HG02798 (cell line): ENCODE results near the gene KCNQ2.
"Not testable (repeated sequence)": the region's sequence is repeated elsewhere in the genome, so short reads cannot be mapped to it uniquely, and the experiment has no call there.

Experiments
- ATAC-seq: cut with Tn5 transposase; IDR thresholded peaks from one replicate; pipeline ENCODE4 v1.9.1; 2021; ENCODE audit warnings: mild to moderate bottlenecking; ENCODE audit not compliant: unreplicated experiment, poor library complexity

Gene KCNQ2

DNA sequence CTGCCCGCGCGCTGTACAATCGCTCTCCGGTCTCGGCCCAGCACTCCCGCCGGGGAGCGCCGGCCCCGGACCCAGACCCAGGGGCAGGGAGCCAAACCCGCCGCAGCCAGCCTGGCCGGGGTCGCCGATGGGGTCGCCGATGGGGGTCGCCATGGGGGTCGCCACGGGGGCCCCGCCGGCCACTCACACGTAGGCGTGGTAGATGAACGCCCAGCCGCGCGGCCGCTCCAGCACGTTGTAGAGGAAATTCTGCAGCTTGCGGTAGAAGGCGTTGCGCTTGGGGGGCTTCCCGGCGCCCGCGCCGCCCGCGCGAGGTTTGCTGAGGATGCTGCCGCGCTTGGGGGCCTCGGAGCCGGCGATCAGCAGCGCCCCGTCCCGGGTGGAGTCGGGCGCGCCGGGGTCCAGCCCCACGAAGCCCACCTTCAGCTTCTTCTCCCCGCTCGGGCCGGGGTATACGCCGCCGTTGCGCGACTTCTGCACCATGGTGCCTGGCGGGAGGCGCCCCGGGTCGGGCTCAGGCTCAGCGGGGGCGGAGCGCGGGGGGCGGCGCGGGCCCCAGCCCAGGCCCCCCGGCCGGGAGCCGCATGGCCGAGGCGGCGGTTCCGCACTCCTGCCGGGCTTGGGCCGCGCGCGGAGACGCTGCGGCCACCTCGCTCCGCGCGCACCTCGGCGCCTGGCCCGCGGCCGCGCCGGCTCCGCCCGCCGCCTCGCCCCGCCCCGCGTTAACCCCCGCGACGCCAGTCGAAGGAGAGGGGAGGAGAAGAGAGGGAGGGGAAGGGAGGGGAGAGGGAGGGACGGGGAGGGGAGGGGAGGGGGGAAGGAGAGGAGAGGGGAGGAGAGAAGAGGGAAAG, at the start of gene KCNQ2:
Gene KCNQ2 (minus strand): TSS at position 675 of the 851 bp plus-strand sequence. CDS start 192 bp downstream, at position 483.
- ATAC-seq, result no peak

- no peak for ATAC-seq
These were observed 49.1 kb upstream of the KCNQ2 start for GRCh38 chr20:63521602-63522001.

GRCh38 chr20:63520934-63521601, 48.6 kb upstream of the KCNQ2 start:
- ATAC-seq, result peak; percentile 41

- ATAC-seq, result peak; percentile 87
These were observed 48.1 kb upstream of the KCNQ2 start, which contains the start of gene PPDPF for GRCh38 chr20:63520504-63520933. Gene PPDPF, plus strand, starts transcription at chr20:63520765. Its CDS starts 544 bp downstream, at chr20:63521309.

- ATAC-seq, result peak; percentile 34
These were observed 47.4 kb upstream of the KCNQ2 start for GRCh38 chr20:63519668-63520503.

- no peak for ATAC-seq
These were observed 46.7 kb upstream of the KCNQ2 start for GRCh38 chr20:63518946-63519667.

DNA sequence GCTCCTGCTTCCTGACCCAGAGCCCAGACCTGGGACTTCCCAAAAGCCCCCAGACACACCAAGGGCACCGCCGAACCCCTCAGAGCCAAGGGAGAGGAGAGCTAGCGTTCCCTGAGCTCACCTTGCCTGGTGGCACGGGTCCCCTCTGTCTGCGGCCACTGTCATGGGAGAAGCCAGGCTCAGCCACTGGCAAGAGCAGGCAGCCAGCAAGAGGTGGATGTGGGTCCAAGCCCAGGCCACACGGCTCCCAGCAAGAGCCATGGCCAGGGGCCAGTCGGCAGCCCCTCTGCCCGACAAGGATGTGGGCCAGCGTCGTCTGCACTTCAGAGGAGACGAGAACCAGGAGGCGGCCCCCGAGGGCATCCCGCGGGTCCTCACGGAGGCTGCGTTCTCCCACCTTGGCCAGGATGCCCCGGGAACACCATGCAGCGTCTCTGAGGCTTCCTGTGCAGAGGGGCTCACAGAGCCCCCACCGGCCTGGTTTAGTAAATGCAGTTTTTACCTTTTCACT, 46.0 kb upstream of the KCNQ2 start:
- no peak for ATAC-seq

- ATAC-seq, result no peak
These were observed 45.2 kb upstream of the KCNQ2 start for GRCh38 chr20:63517376-63518309.

DNA sequence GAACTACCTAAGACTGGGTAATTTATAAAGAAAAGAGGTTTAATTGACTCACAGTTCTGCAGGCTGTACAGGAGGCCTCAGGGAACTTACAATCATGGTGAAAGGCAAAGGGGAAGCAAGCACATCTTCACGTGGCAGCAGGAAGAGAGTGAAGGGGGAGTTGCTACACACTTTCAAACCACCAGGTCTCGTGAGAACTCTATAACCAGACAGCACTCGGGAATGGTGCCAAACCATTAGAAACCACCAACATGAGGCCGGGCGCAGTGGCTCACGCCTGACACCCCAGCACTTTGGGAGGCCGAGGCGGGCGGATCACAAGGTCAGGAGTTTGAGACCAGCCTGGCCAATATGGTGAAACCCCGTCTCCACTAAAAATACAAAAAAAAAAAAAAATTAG, 42.1 kb upstream of the KCNQ2 start:
- not testable (repeated sequence) for ATAC-seq

DNA sequence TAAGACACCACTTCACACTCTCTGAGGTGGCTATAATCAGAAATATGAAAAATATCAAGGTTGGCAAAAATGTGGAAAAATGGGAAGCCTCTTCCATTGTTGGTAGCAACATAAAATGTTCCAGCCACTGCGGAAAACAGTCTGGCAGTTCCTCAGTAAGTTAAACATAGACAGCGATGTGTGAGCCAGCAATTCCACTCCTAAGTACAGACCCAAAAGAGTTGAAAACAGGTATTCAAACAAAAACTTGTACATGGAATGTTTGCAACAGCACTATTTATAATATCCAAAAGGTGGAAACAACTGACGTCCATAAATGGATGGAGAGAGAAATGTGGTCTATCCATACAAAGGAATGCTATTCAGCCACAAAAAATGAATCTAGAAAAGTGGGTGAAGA, 40.8 kb upstream of the KCNQ2 start:
- no peak for ATAC-seq

DNA sequence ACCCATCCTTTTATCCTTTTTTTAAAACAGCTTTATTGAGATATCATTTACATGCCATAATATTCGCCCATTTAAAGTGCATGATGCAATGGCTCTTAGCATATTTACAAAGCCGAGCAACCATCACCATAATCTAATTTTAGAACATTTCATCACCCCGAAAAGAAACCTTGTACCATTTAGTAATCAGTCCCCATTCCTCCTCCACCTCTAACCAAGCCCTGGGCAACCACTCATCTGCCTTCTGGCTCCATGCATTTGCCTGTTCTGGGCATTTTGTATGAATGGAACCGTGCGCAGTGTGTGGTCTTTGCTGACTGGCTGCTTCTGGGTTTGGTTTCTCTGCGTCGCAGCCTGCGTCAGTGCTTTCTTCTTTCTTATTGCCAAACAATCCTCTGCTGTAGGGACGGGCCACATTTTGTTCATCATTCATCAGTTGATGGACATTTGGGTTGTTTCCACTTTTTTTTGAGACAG, 36.7 kb upstream of the KCNQ2 start:
- no peak for ATAC-seq

DNA sequence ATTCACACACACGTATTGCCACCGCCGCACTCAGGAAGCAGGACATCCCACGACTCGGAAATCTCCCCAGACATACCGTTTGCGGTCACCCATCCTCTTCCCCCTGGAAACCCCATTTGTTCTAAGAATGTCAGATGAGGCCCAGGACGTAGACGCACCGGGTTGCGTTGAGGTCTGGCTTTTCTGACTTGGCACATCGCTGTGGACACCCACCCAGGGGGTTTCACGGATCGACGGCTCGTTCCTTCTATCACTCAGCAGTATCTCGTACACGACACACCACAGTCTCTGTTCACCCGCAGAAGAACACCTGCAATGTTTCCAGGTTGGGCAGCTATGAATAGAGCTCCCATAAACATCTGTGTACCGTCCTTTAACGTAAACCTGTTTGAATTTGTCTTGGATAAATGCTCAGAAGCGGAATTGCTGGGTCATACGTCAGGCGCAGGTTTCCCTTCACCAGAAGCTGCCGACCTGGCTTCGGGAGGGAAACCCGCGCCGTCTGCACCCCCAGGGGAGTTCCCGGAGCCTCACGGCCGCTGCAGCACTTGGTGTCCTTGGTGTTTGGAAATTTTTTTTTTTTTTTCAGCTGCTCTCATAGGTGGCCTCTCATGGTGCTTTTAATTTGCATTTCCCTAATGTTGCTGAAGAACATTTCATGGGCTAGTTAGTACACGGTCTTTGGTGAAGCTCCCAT, 35.8 kb upstream of the KCNQ2 start:
- ATAC-seq, result no peak

DNA sequence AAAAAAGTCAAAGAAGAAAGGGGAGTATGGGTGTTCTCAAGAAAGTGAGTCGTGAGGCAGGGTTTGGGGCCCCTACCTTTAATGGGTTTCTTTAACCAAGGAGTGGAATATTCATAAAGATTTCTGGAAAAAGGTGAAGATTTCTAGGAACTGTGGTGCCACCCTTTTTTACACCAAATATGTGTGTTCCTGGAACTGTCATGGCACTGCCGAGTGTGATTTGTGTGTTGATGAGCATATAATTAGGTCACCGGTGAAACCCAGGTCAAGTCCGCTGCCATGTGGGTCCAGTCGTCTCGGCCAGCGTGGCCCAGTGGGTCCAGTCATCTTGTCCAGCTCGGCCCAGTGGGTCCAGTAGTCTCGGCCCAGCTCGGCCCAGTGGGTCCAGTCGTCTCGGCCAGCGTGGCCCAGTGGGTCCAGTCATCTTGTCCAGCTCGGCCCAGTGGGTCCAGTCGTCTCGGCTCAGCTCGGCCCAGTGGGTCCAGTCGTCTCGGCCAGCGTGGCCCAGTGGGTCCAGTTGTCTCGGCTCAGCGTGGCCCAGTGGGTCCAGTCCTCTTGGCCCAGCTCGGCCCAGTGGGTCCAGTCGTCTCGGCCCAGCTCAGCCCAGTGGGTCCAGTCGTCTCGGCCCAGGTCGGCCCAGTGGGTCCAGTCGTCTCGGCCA, 34.8 kb upstream of the KCNQ2 start:
- ATAC-seq, result no peak

- ATAC-seq, result no peak
These were observed 33.3 kb upstream of the KCNQ2 start for GRCh38 chr20:63505723-63506122.

- ATAC-seq, result no peak
These were observed 32.8 kb upstream of the KCNQ2 start for GRCh38 chr20:63505281-63505680.

GRCh38 chr20:63504642-63505041, 32.2 kb upstream of the KCNQ2 start:
- ATAC-seq, result no peak

DNA sequence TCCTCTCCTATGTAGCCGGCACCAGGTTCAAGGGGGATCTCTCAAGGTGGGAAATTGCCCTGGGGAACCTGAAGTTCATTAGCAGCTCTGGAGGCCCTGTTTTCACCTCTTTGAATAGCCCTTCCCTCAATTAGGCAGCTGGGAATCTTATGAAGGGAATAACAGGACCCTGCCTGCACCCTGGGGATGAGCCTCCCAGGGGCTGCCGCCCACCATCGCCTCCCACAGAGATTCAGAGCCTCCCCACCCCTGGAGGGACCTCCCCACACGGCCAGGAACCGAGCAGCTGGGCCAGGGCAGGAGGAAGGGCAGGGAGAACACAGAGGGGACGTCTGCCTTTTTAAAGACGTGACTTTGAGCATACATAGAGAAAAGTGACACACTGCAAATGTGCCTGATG, 31.1 kb upstream of the KCNQ2 start:
- no peak for ATAC-seq
